ENCODE results near the gene ADK.
"Not testable (repeated sequence)": the region's sequence is repeated elsewhere in the genome, so short reads cannot be mapped to it uniquely, and the experiment has no call there.

ADK gene

DNA sequence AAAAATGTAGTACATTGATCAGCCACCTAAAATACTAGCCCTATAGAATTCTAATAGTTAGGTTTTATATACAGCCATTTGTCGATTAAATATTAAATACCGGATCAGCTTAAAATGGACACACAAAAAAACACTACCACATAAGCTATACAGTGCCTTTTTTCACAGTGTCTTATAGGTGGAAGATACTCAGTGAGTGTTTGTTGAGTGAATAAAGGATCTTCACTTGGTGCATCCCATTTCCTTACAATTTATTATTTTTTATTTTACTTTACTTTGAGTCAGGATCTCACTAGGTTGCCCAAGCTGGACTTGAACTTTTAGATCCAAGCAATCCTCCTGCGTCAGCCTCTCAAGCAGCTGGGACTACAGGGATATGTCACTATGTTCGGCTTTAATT, 340.0 kb downstream of the ADK start:
- DNase-seq (ENCODE audit: low read depth): no peak

GRCh38 chr10:74496276-74496675, 345.3 kb downstream of the ADK start:
- not testable (repeated sequence) for DNase-seq (ENCODE audit: low read depth)

DNA sequence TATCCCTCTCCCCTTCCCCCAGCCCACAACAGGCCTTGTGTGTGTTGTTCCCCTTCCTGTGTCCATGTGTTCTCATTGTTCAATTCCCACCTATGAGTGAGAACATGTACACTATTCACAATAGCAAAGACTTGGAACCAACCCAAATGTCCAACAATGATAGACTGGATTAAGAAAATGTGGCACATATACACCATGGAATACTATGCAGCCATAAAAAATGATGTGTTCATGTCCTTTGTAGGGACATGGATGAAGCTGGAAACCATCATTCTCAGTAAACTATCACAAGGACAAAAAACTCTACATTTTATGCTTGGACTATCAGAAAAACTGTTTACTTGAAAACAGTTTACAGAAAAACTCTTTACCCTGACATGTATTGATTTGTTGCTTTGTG, 347.6 kb downstream of the ADK start:
- not testable (repeated sequence) for DNase-seq (ENCODE audit: low read depth)

DNA sequence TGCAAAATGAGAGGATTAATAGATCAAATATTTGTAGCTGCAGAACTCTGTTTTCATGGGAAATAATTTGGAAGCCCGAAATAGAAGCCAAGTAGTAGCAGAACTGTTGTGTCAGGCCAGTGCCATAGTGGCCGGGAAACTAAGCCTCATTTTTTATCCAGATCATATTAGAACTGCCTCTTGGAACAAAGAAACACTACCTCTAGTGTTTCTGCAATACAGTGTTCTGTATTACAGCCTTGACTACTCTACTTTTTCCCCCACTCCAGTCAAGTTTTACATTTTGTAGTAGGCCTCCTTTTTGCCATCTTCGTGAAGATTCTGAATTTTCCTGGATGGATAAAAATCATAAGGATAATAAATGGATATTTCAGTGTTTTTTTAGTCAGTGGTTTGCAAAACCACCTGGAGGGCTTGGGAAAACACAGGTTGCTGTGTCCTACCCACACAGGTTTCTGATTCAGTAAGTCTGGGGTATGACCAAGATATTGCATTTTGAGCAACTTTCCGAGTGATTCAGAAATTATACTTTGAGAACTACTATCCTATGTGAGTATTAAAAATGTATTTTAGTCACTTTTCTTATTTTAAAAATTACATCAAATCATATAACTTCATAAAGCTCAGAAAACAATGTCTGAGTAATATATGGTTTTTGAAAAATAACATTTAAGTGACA, 349.1 kb downstream of the ADK start:
- no peak for DNase-seq (ENCODE audit: low read depth)

GRCh38 chr10:74500816-74501215, 349.8 kb downstream of the ADK start:
- DNase-seq (ENCODE audit: low read depth): no peak

DNA sequence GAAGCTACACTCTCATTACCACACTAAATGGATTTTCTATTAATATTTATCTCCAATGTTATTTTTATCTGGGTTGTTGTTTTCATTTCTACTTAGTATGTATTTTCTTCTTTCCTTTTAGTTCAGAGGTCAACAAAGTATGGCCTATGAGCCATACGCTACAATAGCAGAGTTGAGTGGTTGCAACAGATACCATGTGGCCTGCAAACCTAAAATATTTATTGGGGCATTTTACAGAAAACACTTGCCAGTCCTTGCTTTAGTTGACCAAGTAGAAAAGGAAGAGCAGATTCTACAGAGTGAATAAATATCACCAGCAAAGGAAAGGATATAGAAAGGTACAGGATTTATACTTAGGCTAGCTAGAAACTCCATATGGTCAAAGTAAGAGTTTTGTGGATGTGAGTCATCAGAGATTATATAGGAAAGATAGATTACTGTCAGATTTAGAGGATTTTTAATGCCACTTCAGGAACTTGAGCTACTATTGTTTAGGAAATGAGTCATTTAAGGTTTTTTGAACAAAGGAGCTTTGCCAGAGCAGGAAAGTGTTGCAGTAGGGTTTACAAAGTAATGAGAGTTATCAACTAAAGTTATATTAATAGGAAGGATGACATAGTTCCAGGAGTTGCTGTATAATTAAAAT, 352.1 kb downstream of the ADK start:
- no peak for DNase-seq (ENCODE audit: low read depth)

DNA sequence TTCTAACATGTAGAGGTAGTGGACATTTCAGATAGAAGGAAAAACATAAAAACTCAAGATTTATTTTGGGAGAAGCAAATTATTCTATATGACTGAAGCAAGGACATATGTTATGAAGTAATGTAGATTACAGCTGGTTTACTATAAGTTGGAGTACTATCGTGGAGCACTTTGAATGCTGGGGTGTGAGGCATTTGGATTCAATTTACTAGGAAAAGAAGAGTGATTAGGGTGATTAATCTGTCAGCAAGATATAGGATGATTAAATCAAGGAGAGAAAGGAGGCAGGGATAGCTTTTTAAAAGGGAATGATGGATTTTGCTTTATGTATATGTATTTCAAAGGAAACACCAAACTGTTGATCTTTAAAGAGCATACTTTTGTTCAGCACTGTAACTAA, 356.9 kb downstream of the ADK start:
- no peak for DNase-seq (ENCODE audit: low read depth)

- DNase-seq (ENCODE audit: low read depth): no peak
These were observed 359.6 kb downstream of the ADK start for GRCh38 chr10:74510594-74510993.

- no peak for DNase-seq (ENCODE audit: low read depth)
These were observed 360.0 kb downstream of the ADK start for GRCh38 chr10:74511051-74511450.

DNA sequence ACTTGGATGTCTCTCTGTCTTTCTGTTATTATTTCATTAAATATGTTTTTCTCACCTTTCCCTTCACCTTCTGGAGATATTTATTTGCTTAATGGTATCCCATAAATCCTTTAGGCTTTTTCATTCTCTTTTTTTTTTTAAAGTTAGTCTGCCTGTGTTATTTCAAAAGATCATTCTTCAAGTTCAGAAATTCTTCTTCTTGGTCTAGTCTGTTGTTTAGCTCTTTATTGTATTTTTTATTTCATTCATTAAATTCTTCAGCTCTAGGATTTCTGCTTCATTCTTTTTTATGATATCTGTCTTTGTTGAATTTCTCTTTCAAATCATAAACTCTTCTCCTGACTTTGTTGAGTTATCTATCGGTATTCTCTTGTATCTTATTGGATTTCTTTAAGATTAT, 363.3 kb downstream of the ADK start:
- no peak for DNase-seq (ENCODE audit: low read depth)

DNA sequence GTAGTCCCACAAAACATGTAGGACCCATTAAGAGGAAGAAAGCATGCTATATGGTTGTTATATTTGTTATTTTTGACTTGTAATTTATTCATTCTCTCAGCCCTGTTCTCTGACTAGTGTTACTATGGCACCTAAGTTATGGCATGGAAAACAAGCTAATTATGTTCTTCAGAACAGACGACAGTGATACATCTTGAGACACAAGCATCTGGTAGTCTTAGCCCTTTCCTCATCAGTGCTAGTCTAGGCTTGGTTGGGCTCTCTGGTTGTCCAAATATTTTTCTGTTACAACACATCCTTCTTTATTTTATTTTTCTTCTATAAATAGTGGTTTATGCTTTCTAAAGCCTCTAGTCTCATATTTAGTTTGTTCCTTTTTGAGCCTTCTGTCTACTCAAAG, 367.0 kb downstream of the ADK start:
- no peak for DNase-seq (ENCODE audit: low read depth)

DNA sequence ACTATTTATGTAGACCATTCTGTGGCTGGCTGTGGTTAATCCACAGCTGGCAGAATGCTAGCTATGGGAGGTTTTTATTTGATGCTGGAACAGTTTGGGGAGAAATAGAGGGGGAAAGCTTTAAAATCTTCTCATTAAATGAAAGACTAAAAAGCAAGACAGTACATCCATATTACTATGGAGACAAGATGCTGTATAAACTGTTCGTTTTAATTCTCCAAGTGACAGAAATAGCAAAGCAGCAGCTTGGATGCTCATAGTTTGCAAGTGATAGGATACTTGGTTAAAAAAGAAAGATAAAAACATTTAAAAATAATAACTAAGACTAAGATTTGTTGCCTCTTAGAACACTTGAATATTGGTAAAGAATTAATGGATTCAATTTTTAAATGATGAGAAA, 370.5 kb downstream of the ADK start:
- no peak for DNase-seq (ENCODE audit: low read depth)

GRCh38 chr10:74523199-74523598, 372.2 kb downstream of the ADK start:
- no peak for DNase-seq (ENCODE audit: low read depth)

GRCh38 chr10:74525885-74526284, 374.9 kb downstream of the ADK start:
- no peak for DNase-seq (ENCODE audit: low read depth)

DNA sequence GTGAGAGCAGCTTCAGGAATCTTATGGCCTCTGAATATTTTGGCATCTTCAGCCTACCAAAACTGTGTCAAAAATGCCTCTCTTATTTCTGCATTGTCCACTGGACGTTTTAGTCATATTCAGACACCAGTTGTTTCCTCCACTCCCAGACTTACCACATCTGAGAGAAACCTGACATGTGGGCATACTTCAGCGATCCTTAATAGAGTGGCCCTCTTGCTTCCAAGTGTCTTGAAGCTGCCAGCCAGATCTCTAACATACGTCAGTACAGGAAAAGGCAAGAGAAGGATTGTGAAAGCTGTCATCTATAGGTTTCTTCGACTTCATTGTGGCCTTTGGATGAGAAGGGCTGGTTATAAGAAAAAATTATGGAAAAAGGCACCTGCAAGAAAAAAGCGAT, 376.6 kb downstream of the ADK start:
- not testable (repeated sequence) for DNase-seq (ENCODE audit: low read depth)

DNA sequence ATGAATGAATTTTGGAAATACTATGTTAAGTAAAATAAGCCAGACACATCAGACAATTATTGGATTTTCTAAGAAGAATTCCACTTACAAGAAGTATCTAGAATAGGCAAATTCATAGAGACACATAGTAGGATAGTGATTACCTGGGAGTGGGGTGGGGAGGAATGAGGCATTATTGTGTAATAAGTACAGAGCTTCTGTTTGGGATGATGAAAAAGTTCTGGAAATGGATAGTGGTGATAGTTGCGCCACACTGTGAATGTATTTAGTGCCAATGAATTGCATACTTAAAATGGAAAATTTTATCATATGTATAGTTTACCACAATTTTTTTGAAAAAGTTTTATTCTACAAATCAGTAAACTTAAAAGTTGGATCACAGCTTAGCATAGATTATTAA, 378.2 kb downstream of the ADK start:
- DNase-seq (ENCODE audit: low read depth): no peak

DNA sequence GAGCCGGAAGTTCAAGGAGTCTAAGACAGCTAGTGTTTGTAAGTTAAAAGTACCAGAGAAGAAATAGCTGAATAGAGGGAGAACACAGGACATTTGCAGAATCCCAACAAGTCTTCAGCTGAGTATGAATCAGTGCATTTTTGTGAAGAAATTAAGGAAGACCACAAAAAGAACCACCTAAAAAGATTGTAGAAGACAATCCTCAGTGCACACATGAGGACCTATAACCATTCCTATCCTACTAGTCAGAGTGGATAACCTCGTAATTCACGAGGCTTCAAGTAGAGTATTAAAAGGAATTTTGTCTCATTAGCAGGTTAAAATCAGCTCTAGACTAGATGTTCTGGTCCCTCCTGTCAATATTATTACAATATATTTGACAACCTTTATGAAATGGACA, 380.0 kb downstream of the ADK start:
- DNase-seq (ENCODE audit: low read depth): no peak

DNA sequence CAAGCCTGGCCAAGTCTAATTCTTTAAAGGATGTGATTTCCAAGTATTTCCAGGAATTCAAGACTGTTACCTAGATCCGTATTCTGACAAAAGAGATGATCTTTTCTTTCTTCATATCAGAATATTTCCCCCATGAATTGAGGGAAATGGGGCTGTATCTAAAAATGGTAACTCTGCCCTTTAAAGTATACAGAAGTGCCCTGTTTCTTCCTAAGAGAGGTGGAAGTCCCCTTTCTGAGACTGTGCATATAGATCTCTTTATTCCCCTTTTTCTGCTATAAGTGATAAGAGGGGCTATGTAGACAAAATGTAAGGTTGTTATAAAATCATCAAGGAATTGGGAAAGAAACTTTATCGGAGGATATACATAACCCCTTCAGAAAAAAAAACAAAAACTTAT, 388.3 kb downstream of the ADK start:
- no peak for DNase-seq (ENCODE audit: low read depth)

DNA sequence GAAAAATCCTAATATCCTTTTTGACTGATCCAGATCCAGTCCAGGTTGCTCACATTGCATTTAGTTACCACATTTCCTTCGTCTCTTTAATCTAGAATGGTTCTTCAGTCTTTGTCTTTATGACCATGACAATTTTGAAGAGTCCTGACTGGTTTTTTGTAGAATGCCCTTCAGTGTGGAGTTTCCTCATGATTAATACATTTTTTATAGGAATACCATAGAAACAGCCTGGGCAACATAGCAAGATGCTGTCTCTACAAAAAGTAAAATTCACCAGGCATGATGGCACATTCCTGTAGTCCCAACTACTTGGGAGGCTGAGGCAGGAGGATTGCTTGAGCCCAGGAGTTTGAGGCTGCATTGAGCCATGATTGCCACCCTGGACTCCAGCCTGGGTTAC, 390.4 kb downstream of the ADK start:
- DNase-seq (ENCODE audit: low read depth): no peak

GRCh38 chr10:74542077-74542476, 391.1 kb downstream of the ADK start:
- no peak for DNase-seq (ENCODE audit: low read depth)

DNA sequence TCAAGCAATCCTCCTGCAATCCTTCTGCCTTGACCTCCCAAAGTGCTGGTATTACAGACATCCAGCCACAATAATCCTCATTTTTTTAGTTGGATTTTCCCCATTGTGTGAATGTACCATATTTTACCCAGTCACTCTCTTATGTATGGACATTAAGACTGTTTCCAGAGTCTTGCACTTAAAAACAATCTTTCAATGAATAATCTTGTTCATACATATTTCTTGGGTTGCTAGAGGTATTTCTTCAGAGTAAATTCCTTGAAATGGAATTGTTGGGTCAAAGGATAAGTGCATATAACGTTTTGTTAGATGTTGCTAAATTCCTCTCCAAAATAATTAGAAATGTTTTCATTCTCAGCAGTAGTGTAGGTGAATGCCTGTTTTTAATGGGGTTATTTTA, 392.3 kb downstream of the ADK start:
- no peak for DNase-seq (ENCODE audit: low read depth)

- no peak for DNase-seq (ENCODE audit: low read depth)
These were observed 393.1 kb downstream of the ADK start for GRCh38 chr10:74544106-74544505.

DNA sequence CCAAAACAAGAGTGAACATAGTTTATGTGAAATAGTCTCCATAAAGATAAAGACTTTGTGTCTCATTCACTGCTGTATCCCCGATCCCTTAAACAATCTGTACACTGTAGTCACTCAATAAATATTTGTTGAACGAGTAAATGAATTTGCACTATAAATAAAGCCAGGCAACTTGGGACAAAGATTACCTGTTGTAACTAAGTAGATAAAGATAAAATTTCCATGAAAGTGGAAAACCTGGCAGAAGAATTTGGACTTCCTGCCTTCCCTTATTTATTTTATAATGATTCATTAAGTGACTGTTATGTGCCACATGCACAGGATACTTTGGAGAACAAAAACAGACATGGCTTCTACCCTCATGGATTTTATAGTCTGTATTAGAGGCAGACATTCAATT, 397.7 kb downstream of the ADK start:
- no peak for DNase-seq (ENCODE audit: low read depth)

GRCh38 chr10:74556072-74556705, 405.2 kb downstream of the ADK start:
- no peak for DNase-seq (ENCODE audit: low read depth)
